Loucy (cell line): ENCODE results near the gene SLC35F3.

Source experiments
- H2AFZ ChIP-seq: fragments of 200-600 bp; sonication (generic); 2 replicates; pipeline ENCODE4 v1.6.0; 2016; ENCODE audit warnings: antibody characterized with exemption, mild to moderate bottlenecking, low read length, moderate library complexity
- H3F3A ChIP-seq: fragments of 200-600 bp; 2 replicates; pipeline ENCODE4 v1.6.0; 2016; ENCODE audit warnings: antibody characterized with exemption, low read depth, mild to moderate bottlenecking
- H3K27me3 ChIP-seq: fragments of 200-600 bp; sonication (generic); 2 replicates; pipeline ENCODE4 v1.6.1; 2014; ENCODE audit warnings: low read length, mild to moderate bottlenecking; ENCODE audit not compliant: insufficient read depth, poor library complexity, severe bottlenecking
- H3K36me3 ChIP-seq: fragments of 200-600 bp; sonication (generic); 2 replicates; pipeline ENCODE4 v1.6.1; 2016; ENCODE audit warnings: low read length; ENCODE audit not compliant: insufficient read depth
- H3K4me1 ChIP-seq: fragments of 200-600 bp; sonication (generic); 2 replicates; pipeline ENCODE4 v1.5.1; 2014; ENCODE audit warnings: low read length, mild to moderate bottlenecking; ENCODE audit not compliant: insufficient read depth, poor library complexity, severe bottlenecking
- H3K4me2 ChIP-seq: fragments of 200-600 bp; sonication (generic); 2 replicates; pipeline ENCODE4 v1.6.0; 2014; ENCODE audit warnings: antibody characterized with exemption, low read length, low read depth, mild to moderate bottlenecking; ENCODE audit not compliant: poor library complexity, severe bottlenecking
- H3K4me3 ChIP-seq: fragments of 200-600 bp; sonication (generic); 2 replicates; pipeline ENCODE4 v1.5.1; 2014; ENCODE audit warnings: low read length, mild to moderate bottlenecking, mixed read lengths; ENCODE audit not compliant: poor library complexity, severe bottlenecking
- H3K79me2 ChIP-seq: fragments of 200-600 bp; sonication (generic); 2 replicates; pipeline ENCODE4 v1.6.1; 2014; ENCODE audit warnings: low read length; ENCODE audit not compliant: insufficient read depth
- H3K9ac ChIP-seq: fragments of 200-600 bp; sonication (generic); 2 replicates; pipeline ENCODE4 v1.6.0; 2014; ENCODE audit warnings: mild to moderate bottlenecking, low read depth, low read length, moderate library complexity; ENCODE audit not compliant: poor library complexity, severe bottlenecking
- H3K9me2 ChIP-seq: fragments of 200-600 bp; sonication (generic); replicated peaks from 2 replicates; pipeline ENCODE4 v1.6.1; 2016; ENCODE audit warnings: low read depth, low read length, mixed read lengths
- H3K9me3 ChIP-seq: fragments of 200-600 bp; sonication (generic); 2 replicates; pipeline ENCODE4 v1.6.1; 2014; ENCODE audit warnings: mild to moderate bottlenecking, antibody characterized with exemption, low read length, low read depth; ENCODE audit not compliant: insufficient read depth
- H4K20me1 ChIP-seq: fragments of 200-600 bp; sonication (generic); 2 replicates; pipeline ENCODE4 v1.6.0; 2014; ENCODE audit warnings: antibody characterized with exemption, low read length, mild to moderate bottlenecking; ENCODE audit not compliant: insufficient read depth, poor library complexity, severe bottlenecking
- CTCF ChIP-seq: fragments of 200-600 bp; sonication (generic); conservative IDR thresholded peaks from 2 replicates; pipeline ENCODE4 v1.5.1; 2014; ENCODE audit warnings: mild to moderate bottlenecking, antibody characterized with exemption, low read length
- EZH2phosphoT487 ChIP-seq: fragments of 200-600 bp; IDR thresholded peaks from 2 replicates; pipeline ENCODE4 v1.6.1; 2018; ENCODE audit warnings: antibody characterized with exemption, mild to moderate bottlenecking, moderate library complexity, borderline replicate concordance

SLC35F3 gene

GRCh38 chr1:234309243-234309597 lies 404.7 kb downstream of the SLC35F3 start:
- Histone ChIP-seq H2AFZ (0 out of 2 replicates have a peak overlapping the region, but pooled peaks have one; percentile 69), H3K4me3 (no peak overlapping the region), H3K9me3 (no peaks in the 10 kb centered on the region), H3K4me1 (peaks cover 15% of the 10 kb centered on the region), H3K4me2 (no peak overlapping the region), H3K9ac (no peak overlapping the region), H3K9me2 (no peaks in the 10 kb centered on the region), H3K79me2 (no peaks in the 10 kb centered on the region), H3K27me3 (no peaks in the 10 kb centered on the region), H3K36me3 (no peaks in the 10 kb centered on the region), H3F3A (no peaks in the 10 kb centered on the region), H4K20me1 (no peaks in the 10 kb centered on the region)
- TF ChIP-seq EZH2phosphoT487 (no peak), CTCF (no peak)

- no peak overlapping the region for H3K4me3 ChIP-seq
- peaks cover 21% of the 10 kb centered on the region for H3K4me1 ChIP-seq
- 0 out of 2 replicates have a peak, but pooled peaks cover 1% of the 10 kb centered on the region for H3F3A ChIP-seq
- no peaks in the 10 kb centered on the region for H3K9me2 ChIP-seq
- no peaks in the 10 kb centered on the region for H3K9me3 ChIP-seq
- TF ChIP-seq CTCF (peak; percentile 96), EZH2phosphoT487 (no peak)
- H3K36me3 ChIP-seq: no peaks in the 10 kb centered on the region
- 0 out of 2 replicates have a peak overlapping the region, but pooled peaks have one; percentile 69 for H2AFZ ChIP-seq
- no peak overlapping the region for H3K9ac ChIP-seq
- no peaks in the 10 kb centered on the region for H4K20me1 ChIP-seq
- H3K79me2 ChIP-seq: no peaks in the 10 kb centered on the region
- H3K4me2 ChIP-seq: no peak overlapping the region
- no peaks in the 10 kb centered on the region for H3K27me3 ChIP-seq
Observed at GRCh38 chr1:234309598-234310459, 405.4 kb downstream of the SLC35F3 start.

GRCh38 chr1:234310460-234310817 lies 406.0 kb downstream of the SLC35F3 start:
- no peak overlapping the region for H2AFZ ChIP-seq
- no peaks in the 10 kb centered on the region for H3K27me3 ChIP-seq
- H3K79me2 ChIP-seq: no peaks in the 10 kb centered on the region
- H3F3A ChIP-seq: peaks cover 5% of the 10 kb centered on the region; the same call in 1 of the 2 replicates
- H4K20me1 ChIP-seq: no peaks in the 10 kb centered on the region
- H3K4me1 ChIP-seq: peaks cover 24% of the 10 kb centered on the region
- no peak overlapping the region for H3K4me2 ChIP-seq
- no peak overlapping the region for H3K9ac ChIP-seq
- no peaks in the 10 kb centered on the region for H3K9me3 ChIP-seq
- H3K4me3 ChIP-seq: no peak overlapping the region
- H3K9me2 ChIP-seq: no peaks in the 10 kb centered on the region
- H3K36me3 ChIP-seq: no peaks in the 10 kb centered on the region
- TF ChIP-seq EZH2phosphoT487: no peak
- no peak for TF ChIP-seq CTCF
